ENCODE results near the gene PRKG1. TPM values are rescaled to one million over a fixed set of nuclear protein-coding genes. Genes with fewer than 3 reads are reported as not detected.
"Not testable (repeated sequence)": the region's sequence is repeated elsewhere in the genome, so short reads cannot be mapped to it uniquely, and the experiment has no call there.

The PRKG1 gene
- total RNA-seq, 2 experiments from 2014 or later: not detected

- H3K27me3 Mint-ChIP-seq: no peaks in the 10 kb centered on the region
- DNase-seq: no peak
- H3K4me1 Mint-ChIP-seq: no peaks in the 10 kb centered on the region
- H3K36me3 Mint-ChIP-seq: no peaks in the 10 kb centered on the region
- peaks cover 2% of the 10 kb centered on the region for H3K9me3 Mint-ChIP-seq
- no peak overlapping the region for H3K4me3 Mint-ChIP-seq
- no peak overlapping the region for H3K27ac Mint-ChIP-seq
Observed at GRCh38 chr10:51718804-51719291, 644.6 kb downstream of the PRKG1 start.

- Mint-ChIP-seq H3K36me3 (no peaks in the 10 kb centered on the region), H3K4me1 (no peaks in the 10 kb centered on the region), H3K27me3 (no peaks in the 10 kb centered on the region), H3K9me3 (peaks cover 2% of the 10 kb centered on the region), H3K4me3 (no peak overlapping the region), H3K27ac (no peak overlapping the region)
- DNase-seq: no peak
Observed at GRCh38 chr10:51724038-51724437, 649.8 kb downstream of the PRKG1 start.

- no peak overlapping the region for H3K27ac Mint-ChIP-seq
- H3K9me3 Mint-ChIP-seq: no peaks in the 10 kb centered on the region
- no peaks in the 10 kb centered on the region for H3K4me1 Mint-ChIP-seq
- H3K27me3 Mint-ChIP-seq: no peaks in the 10 kb centered on the region
- no peak for DNase-seq
- no peaks in the 10 kb centered on the region for H3K36me3 Mint-ChIP-seq
- H3K4me3 Mint-ChIP-seq: no peak overlapping the region
Observed at GRCh38 chr10:51729822-51730555, 655.7 kb downstream of the PRKG1 start.

- Mint-ChIP-seq H3K9me3 (no peaks in the 10 kb centered on the region), H3K27ac (no peak overlapping the region), H3K4me1 (no peaks in the 10 kb centered on the region), H3K36me3 (no peaks in the 10 kb centered on the region), H3K4me3 (no peak overlapping the region), H3K27me3 (no peaks in the 10 kb centered on the region)
- DNase-seq: no peak
Observed at GRCh38 chr10:51733057-51733456, 658.8 kb downstream of the PRKG1 start.

GRCh38 chr10:51743146-51743545 lies 668.9 kb downstream of the PRKG1 start:
- DNase-seq: no peak
- Mint-ChIP-seq H3K4me1 (no peaks in the 10 kb centered on the region), H3K4me3 (no peak overlapping the region), H3K9me3 (no peaks in the 10 kb centered on the region), H3K27ac (no peak overlapping the region), H3K36me3 (no peaks in the 10 kb centered on the region), H3K27me3 (peaks cover 7% of the 10 kb centered on the region)

GRCh38 chr10:51744235-51745000 lies 670.1 kb downstream of the PRKG1 start:
- Mint-ChIP-seq H3K9me3 (no peaks in the 10 kb centered on the region), H3K27me3 (no peaks in the 10 kb centered on the region), H3K4me3 (no peak overlapping the region), H3K27ac (no peak overlapping the region), H3K36me3 (no peaks in the 10 kb centered on the region), H3K4me1 (no peaks in the 10 kb centered on the region)
- no peak for DNase-seq

GRCh38 chr10:51745397-51745796 lies 671.1 kb downstream of the PRKG1 start:
- no peak for DNase-seq
- no peaks in the 10 kb centered on the region for H3K36me3 Mint-ChIP-seq
- H3K4me3 Mint-ChIP-seq: no peak overlapping the region
- no peaks in the 10 kb centered on the region for H3K9me3 Mint-ChIP-seq
- no peaks in the 10 kb centered on the region for H3K27me3 Mint-ChIP-seq
- no peak overlapping the region for H3K27ac Mint-ChIP-seq
- H3K4me1 Mint-ChIP-seq: no peaks in the 10 kb centered on the region

GRCh38 chr10:51747216-51747615 lies 672.9 kb downstream of the PRKG1 start:
- H3K4me3 Mint-ChIP-seq: no peak overlapping the region

GRCh38 chr10:51748959-51749358 lies 674.7 kb downstream of the PRKG1 start:
- Mint-ChIP-seq H3K36me3 (no peaks in the 10 kb centered on the region), H3K4me3 (no peak overlapping the region), H3K9me3 (no peaks in the 10 kb centered on the region), H3K27me3 (no peaks in the 10 kb centered on the region), H3K27ac (no peak overlapping the region), H3K4me1 (no peaks in the 10 kb centered on the region)
- DNase-seq: no peak

More at GRCh38 chr10:51747216-51747615, 672.9 kb downstream of the PRKG1 start:
- no peaks in the 10 kb centered on the region for H3K4me1 Mint-ChIP-seq
- no peaks in the 10 kb centered on the region for H3K36me3 Mint-ChIP-seq
- H3K9me3 Mint-ChIP-seq: no peaks in the 10 kb centered on the region
- no peaks in the 10 kb centered on the region for H3K27me3 Mint-ChIP-seq
- no peak for DNase-seq
- no peak overlapping the region for H3K27ac Mint-ChIP-seq

- H3K27ac Mint-ChIP-seq: no peak overlapping the region
- no peak for DNase-seq
- no peaks in the 10 kb centered on the region for H3K36me3 Mint-ChIP-seq
- no peaks in the 10 kb centered on the region for H3K9me3 Mint-ChIP-seq
- H3K4me1 Mint-ChIP-seq: peaks cover 2% of the 10 kb centered on the region
- no peaks in the 10 kb centered on the region for H3K27me3 Mint-ChIP-seq
- H3K4me3 Mint-ChIP-seq: no peak overlapping the region
Observed at GRCh38 chr10:51758366-51758765, 684.1 kb downstream of the PRKG1 start.

- H3K9me3 Mint-ChIP-seq, DNase-seq, H3K4me3 Mint-ChIP-seq, H3K4me1 Mint-ChIP-seq, H3K27ac Mint-ChIP-seq, H3K36me3 Mint-ChIP-seq, H3K27me3 Mint-ChIP-seq: not testable (repeated sequence)
Observed at GRCh38 chr10:51758838-51759237, 684.6 kb downstream of the PRKG1 start.

- peaks cover 2% of the 10 kb centered on the region for H3K4me1 Mint-ChIP-seq
- no peaks in the 10 kb centered on the region for H3K36me3 Mint-ChIP-seq
- H3K9me3 Mint-ChIP-seq: no peaks in the 10 kb centered on the region
- H3K27ac Mint-ChIP-seq: no peak overlapping the region
- no peaks in the 10 kb centered on the region for H3K27me3 Mint-ChIP-seq
- DNase-seq: no peak
- no peak overlapping the region for H3K4me3 Mint-ChIP-seq
Observed at GRCh38 chr10:51759896-51760534, 685.7 kb downstream of the PRKG1 start.

GRCh38 chr10:51760864-51761640 lies 686.8 kb downstream of the PRKG1 start:
- peaks cover 2% of the 10 kb centered on the region for H3K4me1 Mint-ChIP-seq
- no peak for DNase-seq
- H3K27me3 Mint-ChIP-seq: no peaks in the 10 kb centered on the region
- H3K27ac Mint-ChIP-seq: no peak overlapping the region
- H3K9me3 Mint-ChIP-seq: no peaks in the 10 kb centered on the region
- no peak overlapping the region for H3K4me3 Mint-ChIP-seq
- no peaks in the 10 kb centered on the region for H3K36me3 Mint-ChIP-seq

GRCh38 chr10:51763746-51764145 lies 689.5 kb downstream of the PRKG1 start:
- Mint-ChIP-seq H3K4me1 (peaks cover 2% of the 10 kb centered on the region), H3K27ac (no peak overlapping the region), H3K4me3 (no peak overlapping the region), H3K9me3 (no peaks in the 10 kb centered on the region), H3K27me3 (no peaks in the 10 kb centered on the region), H3K36me3 (no peaks in the 10 kb centered on the region)
- no peak for DNase-seq

Data from activated naive CD8-positive, alpha-beta T cell treated with anti-CD3 and anti-CD28 coated beads for 36 hours (primary cell).